Thoracic aorta (tissue), 2 donors: ENCODE results near the gene SSMEM1. TPM values are rescaled to one million over a fixed set of nuclear protein-coding genes. Genes with fewer than 3 reads are reported as not detected.
"Not testable (repeated sequence)": the region's sequence is repeated elsewhere in the genome, so short reads cannot be mapped to it uniquely, and the experiment has no call there.

ENCODE experiments used
- ATAC-seq: fragments of 150-250 bp; one replicate; pipeline ENCODE4 v1.8.0; 2017; ENCODE audit warnings: low read depth; ENCODE audit not compliant: insufficient number of reproducible peaks, low FRiP score
- DNase-seq: peaks from one replicate; pipeline ENCODE4 v3.0.0-alpha.2; 2020; ENCODE audit warnings: low spot score
- H3K27ac ChIP-seq, 2 donors: fragments of 200-600 bp; sonication (generic); 1 replicate in 1 of 2; 2 replicates in 1 of 2; pipeline ENCODE4 v1.5.1; 2016; ENCODE audit warnings: mild to moderate bottlenecking in 2 of 2, moderate library complexity in 2 of 2
- H3K27me3 ChIP-seq: fragments of 200-600 bp; sonication (generic); replicated peaks from 2 replicates; pipeline ENCODE4 v1.6.0; 2016; ENCODE audit warnings: mild to moderate bottlenecking; ENCODE audit not compliant: insufficient read depth
- H3K36me3 ChIP-seq: fragments of 200-600 bp; sonication (generic); one replicate; pipeline ENCODE4 v1.5.1; 2016
- H3K4me1 ChIP-seq, 2 donors: fragments of 200-600 bp; sonication (generic); 1 replicate in 1 of 2; 2 replicates in 1 of 2; pipeline versions ENCODE4 v1.5.1 to v1.6.0; 2016; ENCODE audit warnings: low read depth in 2 of 2, mild to moderate bottlenecking in 1 of 2; ENCODE audit not compliant: control insufficient read depth in 1 of 2
- H3K4me3 ChIP-seq: fragments of 200-600 bp; sonication (generic); 2 replicates; pipeline ENCODE4 v1.5.1; 2016; ENCODE audit warnings: mild to moderate bottlenecking
- H3K9me3 ChIP-seq: fragments of 200-600 bp; sonication (generic); 2 replicates; pipeline ENCODE4 v1.5.1; 2016
- total RNA-seq, 2 donors: library from RNA; depleted of rRNA; stranded (reverse); fragments of >200 nt; gene quantifications; one replicate each; pipeline versions ENCODE4 v1.1.0 to v1.2.3, GENCODE V29; 2016
- TF ChIP-seq, protein P1 (sequence below): fragments of 200-600 bp; sonication (generic); IDR thresholded peaks from one replicate; pipeline ENCODE4 v1.5.1; 2019; ENCODE audit warnings: antibody characterized with exemption

Gene SSMEM1
- total RNA-seq, 2 donors from 2014 or later: not detected

- no peaks in the 10 kb centered on the region for H3K36me3 ChIP-seq
- H3K9me3 ChIP-seq: no peaks in the 10 kb centered on the region
- DNase-seq: no peak
- no peaks in the 10 kb centered on the region for H3K4me1 ChIP-seq
- no peak overlapping the region for H3K27ac ChIP-seq
- no peak overlapping the region for H3K4me3 ChIP-seq
- no peaks in the 10 kb centered on the region for H3K27me3 ChIP-seq
- no peak for ATAC-seq
- TF ChIP-seq, protein P1, sequence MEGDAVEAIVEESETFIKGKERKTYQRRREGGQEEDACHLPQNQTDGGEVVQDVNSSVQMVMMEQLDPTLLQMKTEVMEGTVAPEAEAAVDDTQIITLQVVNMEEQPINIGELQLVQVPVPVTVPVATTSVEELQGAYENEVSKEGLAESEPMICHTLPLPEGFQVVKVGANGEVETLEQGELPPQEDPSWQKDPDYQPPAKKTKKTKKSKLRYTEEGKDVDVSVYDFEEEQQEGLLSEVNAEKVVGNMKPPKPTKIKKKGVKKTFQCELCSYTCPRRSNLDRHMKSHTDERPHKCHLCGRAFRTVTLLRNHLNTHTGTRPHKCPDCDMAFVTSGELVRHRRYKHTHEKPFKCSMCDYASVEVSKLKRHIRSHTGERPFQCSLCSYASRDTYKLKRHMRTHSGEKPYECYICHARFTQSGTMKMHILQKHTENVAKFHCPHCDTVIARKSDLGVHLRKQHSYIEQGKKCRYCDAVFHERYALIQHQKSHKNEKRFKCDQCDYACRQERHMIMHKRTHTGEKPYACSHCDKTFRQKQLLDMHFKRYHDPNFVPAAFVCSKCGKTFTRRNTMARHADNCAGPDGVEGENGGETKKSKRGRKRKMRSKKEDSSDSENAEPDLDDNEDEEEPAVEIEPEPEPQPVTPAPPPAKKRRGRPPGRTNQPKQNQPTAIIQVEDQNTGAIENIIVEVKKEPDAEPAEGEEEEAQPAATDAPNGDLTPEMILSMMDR: no peak
These were observed 20.4 kb downstream of the SSMEM1 start for GRCh38 chr7:130227883-130228575.

GRCh38 chr7:130228840-130229502, 21.3 kb downstream of the SSMEM1 start:
- no peak overlapping the region for H3K27ac ChIP-seq
- no peak for DNase-seq

DNA sequence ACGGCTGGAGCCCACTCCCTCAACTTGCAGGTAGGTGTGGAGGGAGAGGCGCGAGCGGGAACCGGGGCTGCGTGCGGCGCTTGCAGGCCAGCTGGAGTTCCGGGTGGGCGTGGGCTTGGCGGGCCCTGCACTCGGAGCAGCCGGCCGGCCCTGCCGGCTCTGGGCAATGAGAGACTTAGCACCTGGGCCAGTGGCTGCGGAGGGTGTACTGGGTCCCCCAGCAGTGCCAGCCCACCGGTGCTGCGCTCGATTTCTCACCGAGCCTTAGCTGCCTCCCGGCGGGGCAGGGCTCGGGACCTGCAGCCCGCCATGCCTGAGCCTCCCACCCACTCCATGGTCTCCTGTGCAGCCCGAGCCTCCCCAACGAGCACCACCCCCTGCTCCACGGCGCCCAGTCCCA, 22.3 kb downstream of the SSMEM1 start:
- H3K27ac ChIP-seq, H3K4me3 ChIP-seq, DNase-seq: not testable (repeated sequence)

More at GRCh38 chr7:130228840-130229502, 21.3 kb downstream of the SSMEM1 start:
- TF ChIP-seq, protein P1: no peak
- Histone ChIP-seq H3K27me3 (no peaks in the 10 kb centered on the region), H3K9me3 (no peaks in the 10 kb centered on the region), H3K4me1 (no peaks in the 10 kb centered on the region), H3K36me3 (no peaks in the 10 kb centered on the region), H3K4me3 (no peak overlapping the region)
- ATAC-seq: no peak

GRCh38 chr7:130231792-130232191, 24.1 kb downstream of the SSMEM1 start:
- Histone ChIP-seq H3K27ac (no peak overlapping the region), H3K27me3 (no peaks in the 10 kb centered on the region), H3K4me3 (no peak overlapping the region), H3K36me3 (no peaks in the 10 kb centered on the region), H3K9me3 (no peaks in the 10 kb centered on the region), H3K4me1 (no peaks in the 10 kb centered on the region)
- ATAC-seq (no peak), DNase-seq (no peak)
- TF ChIP-seq, protein P1: no peak

More for the DNA sequence above, 22.3 kb downstream of the SSMEM1 start:
- not testable (repeated sequence) for H3K4me1 ChIP-seq, ATAC-seq, H3K27me3 ChIP-seq, H3K36me3 ChIP-seq, H3K9me3 ChIP-seq

- no peaks in the 10 kb centered on the region for H3K27me3 ChIP-seq
- H3K27ac ChIP-seq: no peak overlapping the region
- no peaks in the 10 kb centered on the region for H3K4me1 ChIP-seq
- H3K36me3 ChIP-seq: no peaks in the 10 kb centered on the region
- no peaks in the 10 kb centered on the region for H3K9me3 ChIP-seq
- DNase-seq: no peak
- no peak for ATAC-seq
- TF ChIP-seq, protein P1: no peak
- H3K4me3 ChIP-seq: no peak overlapping the region
These were observed 24.5 kb downstream of the SSMEM1 start for GRCh38 chr7:130232209-130232608.
